Activated T-helper 1 cell treated with anti-CD3 and anti-CD28 coated beads, Interleukin-2, amount 50 U/mL, for 16 hours (primary cell): ENCODE results near the gene SRSF4.

Source experiments
- DNase-seq, 2 donors: peaks; one replicate each; pipeline ENCODE4 v3.0.0-alpha.2; 2020; ENCODE audit warnings: low read depth in 1 of 2, low spot score in 1 of 2

The SRSF4 gene

DNA sequence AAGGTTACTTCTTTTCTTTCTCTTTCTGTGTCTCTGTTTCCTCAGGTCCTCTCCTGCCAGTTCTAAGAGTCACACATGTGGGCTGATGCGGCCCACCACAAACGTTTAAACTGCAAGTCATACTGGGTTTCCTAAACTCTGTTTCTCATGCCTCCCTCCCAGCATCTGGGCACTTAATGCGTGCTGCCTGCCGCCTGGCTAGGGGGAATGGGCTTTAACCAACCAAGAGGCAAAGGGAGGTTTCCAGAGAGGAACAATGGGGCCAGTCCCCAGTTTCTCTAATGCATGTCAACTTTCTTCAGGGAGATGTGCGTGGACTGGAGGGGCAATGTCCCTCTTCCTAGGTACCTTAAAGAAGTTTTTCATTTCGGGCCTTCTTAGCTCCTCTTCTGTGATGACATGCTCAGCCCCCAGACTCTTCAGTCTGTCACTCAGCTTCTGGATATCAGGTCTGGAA, 19.9 kb upstream of the SRSF4 start:
- DNase-seq: no peak

DNA sequence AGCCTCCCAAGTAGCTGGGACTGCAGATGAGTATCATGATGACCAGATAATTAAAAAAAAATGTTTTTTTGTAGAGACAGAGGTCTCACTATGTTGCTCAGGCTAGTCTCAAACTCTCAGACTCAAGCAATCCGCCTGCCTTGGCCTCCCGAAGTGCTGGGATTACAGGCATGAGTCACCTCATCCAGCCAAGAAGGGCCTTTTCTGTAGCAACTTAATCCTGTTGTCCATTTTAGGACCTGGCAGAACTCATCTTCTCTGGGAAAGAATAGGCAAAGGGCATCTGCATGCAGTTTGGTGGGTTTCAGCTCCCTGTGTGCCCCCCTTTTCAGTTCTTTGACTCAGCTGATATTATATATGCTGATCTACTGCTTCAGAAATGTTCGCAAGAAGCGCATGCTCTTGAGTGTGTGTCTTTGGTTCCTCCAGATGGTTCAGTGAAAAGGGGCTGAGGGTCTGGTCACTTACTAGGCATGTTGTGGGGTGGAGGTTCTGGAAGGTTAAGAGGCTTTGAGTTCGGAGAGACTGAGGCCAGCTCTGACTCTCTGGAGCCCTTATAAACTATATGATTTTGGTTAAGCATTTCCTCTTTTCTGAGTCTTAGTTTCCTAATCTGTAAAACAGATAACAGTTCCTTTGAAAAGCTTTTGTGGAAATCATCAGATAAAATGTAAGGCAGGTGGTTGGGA, 19.4 kb upstream of the SRSF4 start:
- DNase-seq: no peak

DNA sequence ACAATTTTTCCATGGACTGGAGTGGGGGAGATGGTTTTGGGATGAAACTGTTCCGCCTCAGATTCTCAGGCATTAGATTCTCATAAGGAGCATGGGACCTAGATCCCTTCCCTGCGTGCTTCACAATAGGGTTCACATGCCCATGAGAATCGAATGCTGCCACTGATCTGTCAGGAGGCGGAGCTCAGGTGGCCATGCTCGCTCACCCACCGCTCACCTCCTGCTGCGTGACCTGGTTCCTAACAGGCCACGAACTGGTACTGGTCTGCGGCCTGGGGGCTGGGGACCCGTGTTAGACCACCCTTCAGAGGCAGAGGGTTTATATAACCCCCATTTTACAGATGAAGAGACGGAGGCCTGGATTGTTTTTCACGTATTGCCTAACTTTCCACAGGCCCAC, 16.3 kb upstream of the SRSF4 start:
- no peak for DNase-seq

DNA sequence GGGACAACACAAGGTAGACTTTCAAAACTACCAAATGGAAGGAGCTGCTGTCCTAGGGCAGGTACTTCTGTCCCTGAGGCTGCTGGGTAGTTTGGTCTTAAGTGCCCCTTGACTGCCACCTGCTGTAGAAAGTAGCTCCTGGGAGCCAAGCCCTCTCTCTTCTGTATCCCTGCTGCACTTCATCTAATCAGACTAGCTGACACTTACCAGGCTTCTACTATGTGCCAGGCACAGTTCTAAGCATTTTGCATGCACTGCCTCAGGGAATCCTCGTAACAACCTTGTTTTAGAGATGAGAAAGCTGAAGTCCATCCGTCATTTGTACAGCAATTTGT, 15.9 kb upstream of the SRSF4 start:
- DNase-seq: no peak

GRCh38 chr1:29196863-29197589, 15.3 kb upstream of the SRSF4 start:
- no peak for DNase-seq

- DNase-seq: no peak
These were observed 14.2 kb upstream of the SRSF4 start for GRCh38 chr1:29195881-29196291.

- no peak for DNase-seq
These were observed 12.3 kb upstream of the SRSF4 start for GRCh38 chr1:29193879-29194455.

GRCh38 chr1:29190718-29191117, 9.0 kb upstream of the SRSF4 start:
- DNase-seq: no peak

- no peak for DNase-seq
These were observed 5.0 kb upstream of the SRSF4 start for GRCh38 chr1:29186707-29187106.

- DNase-seq: no peak
These were observed 4.6 kb upstream of the SRSF4 start for GRCh38 chr1:29186252-29186651.

DNA sequence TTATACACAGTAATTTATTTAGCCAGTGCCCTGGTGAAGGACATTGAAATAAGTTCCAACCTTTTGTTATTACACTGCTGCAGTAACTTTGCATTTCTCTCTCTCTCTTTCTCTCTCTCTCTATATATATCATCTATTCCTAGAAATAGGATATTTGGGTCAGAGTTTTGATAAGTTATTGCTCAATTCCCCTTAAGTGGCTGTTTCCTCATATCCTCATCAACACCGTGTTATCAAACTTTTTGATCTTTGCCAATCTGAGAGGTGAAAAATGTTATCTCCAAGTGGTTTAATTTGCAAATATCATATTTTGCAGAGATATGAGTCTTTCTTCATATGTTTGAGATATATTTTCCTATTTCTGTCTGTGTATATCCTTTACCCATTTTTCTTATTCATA, 1.6 kb upstream of the SRSF4 start:
- no peak for DNase-seq

DNA sequence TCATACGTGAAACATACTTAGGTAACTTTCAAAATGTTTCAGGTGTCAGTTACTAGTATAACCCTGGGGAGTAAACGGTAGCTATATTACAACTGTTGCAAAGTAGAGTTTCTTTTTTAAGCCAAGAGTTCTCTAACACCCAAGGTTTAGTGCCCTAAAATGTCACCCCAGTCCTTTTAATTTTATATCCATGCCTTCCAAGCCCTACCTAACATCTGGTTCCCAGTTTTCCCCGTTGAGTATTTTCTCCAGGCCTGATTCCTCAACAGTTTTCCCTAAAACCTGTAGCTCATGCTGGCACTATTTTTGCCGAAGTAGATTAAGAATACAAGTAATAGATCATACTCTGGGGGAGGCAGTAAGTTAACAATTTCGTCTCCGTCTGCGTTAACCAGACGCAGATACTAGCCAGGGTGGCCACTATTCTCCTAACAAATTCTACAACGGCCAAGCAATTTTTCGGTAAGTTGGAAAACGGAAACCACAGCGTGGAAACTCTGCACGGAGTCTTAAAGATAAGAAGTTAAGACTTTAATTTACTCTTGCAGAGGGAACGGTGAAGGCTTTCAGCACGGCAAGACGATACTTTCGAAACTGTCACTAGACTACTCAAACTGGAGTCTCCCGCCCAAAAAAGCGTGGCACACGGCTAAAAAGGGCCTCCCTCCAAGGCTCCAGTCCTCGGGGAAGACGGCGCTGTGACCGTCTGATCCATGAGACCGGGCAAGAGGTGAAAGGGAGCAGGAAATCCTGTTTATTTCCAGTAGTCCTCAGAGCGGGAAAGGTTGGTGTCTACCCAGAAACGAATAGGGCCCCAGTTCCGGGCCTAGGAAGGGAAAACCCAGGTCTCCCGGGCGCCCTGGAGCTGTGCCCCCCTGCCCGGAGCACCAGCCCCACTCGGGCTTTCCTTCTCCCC, 945 bp downstream of the SRSF4 start:
- no peak for DNase-seq

GRCh38 chr1:29179641-29180184, 2.0 kb downstream of the SRSF4 start:
- no peak for DNase-seq

- no peak for DNase-seq
These were observed 4.5 kb downstream of the SRSF4 start for GRCh38 chr1:29177022-29177705.

DNA sequence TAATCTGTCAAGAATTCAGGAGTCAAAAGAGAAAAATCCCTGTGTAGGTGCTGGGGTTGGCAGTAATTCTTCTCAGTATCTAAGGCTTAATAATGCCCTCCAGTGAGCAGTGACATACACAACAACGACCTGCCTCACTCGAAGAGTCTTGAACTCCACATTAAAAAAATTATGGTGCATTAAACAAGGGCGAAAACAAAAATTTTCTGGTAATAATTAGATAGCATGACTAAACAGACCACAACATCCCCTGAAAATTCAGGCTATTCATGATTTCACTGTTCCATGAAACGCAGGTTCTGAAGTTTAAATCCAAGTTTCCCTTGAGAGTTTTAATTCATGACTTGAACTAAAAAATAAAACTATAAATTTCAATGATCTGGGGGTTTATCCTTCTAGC, 5.1 kb downstream of the SRSF4 start:
- DNase-seq: no peak

DNA sequence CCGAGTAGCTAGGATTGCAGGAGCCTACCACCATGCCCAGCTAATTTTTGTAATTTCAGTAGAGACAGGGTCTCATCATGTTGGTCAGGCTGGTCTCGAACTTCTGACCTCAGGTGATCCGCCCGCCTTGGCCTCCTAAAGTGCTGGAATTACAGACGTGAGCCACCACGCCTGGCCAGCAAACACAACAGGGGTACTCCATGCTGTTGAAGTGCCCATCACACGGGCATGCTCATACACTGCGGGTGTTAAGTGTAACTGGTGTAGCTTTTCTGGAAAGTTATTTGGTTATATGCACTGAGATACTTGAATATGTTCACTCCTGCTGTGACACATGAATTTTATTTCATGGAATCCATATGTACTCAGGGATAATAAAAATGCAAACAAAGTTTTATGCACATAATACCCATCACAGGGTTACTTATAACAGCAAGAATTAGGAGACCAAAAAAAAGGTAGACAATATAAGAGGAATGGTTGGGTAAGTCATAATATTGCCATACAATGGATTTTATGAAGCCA, 9.2 kb downstream of the SRSF4 start:
- no peak for DNase-seq

DNA sequence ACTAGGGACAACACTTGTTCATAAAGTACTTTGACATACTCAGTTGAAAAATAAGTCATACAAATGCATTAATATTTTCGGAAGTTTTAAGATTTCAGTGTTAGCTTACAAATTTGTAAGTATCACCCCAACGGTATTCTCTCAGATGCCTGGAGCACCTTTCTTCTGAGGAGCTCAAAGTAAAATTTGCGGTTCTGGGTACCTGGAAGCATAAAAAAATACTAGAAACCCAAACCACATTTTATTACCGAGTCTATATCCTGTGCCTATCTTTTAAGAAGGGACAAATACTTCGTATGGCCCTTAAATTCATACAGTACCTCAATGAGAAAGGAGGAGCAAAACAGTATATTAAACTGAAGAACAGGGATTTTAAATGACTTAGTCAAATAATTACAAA, 10.2 kb downstream of the SRSF4 start:
- no peak for DNase-seq

- DNase-seq: no peak
These were observed 10.6 kb downstream of the SRSF4 start for GRCh38 chr1:29171089-29171488.

- DNase-seq: no peak
These were observed 11.7 kb downstream of the SRSF4 start for GRCh38 chr1:29169976-29170375.

DNA sequence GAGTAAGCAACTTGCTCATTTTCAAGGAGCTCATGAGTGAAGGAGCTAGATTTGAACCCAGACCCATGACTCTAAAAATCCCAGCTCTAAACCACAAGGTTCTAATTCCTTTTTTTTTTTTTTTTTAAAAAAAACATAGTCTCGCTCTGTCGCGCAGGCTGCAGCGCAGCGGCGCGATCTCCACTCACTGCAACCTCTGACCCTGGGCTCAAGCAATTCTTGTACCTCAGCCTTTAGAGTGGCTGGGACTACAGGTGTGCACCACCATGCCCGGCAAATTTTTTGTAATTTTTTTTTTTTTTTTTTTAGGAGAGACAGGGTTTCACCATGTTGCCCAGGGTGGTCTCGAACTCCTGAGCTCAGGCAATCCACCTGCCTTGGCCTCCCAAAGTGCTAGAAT, 13.8 kb downstream of the SRSF4 start:
- no peak for DNase-seq
